ENCODE results near the gene KLC1.
"Not testable (repeated sequence)": the region's sequence is repeated elsewhere in the genome, so short reads cannot be mapped to it uniquely, and the experiment has no call there.

KLC1 gene

GRCh38 chr14:103628684-103629502, at the start of gene KLC1:
Gene KLC1 (plus strand): TSS chr14:103629211. CDS start chr14:103654565, 25,354 bp downstream.
- DNase-seq (ENCODE audit: low spot score) = peak; percentile 70

GRCh38 chr14:103581206-103581605, 47.8 kb upstream of the KLC1 start:
- no peak for DNase-seq (ENCODE audit: low spot score)

GRCh38 chr14:103581954-103582703, 46.9 kb upstream of the KLC1 start:
- DNase-seq (ENCODE audit: low spot score) = no peak

GRCh38 chr14:103584326-103584915, 44.6 kb upstream of the KLC1 start:
- no peak for DNase-seq (ENCODE audit: low spot score)

- DNase-seq (ENCODE audit: low spot score) = no peak
Measured at GRCh38 chr14:103593577-103593976, 35.4 kb upstream of the KLC1 start.

- peak; percentile 42 for DNase-seq (ENCODE audit: low spot score)
Measured at GRCh38 chr14:103594265-103594664, 34.7 kb upstream of the KLC1 start.

DNA sequence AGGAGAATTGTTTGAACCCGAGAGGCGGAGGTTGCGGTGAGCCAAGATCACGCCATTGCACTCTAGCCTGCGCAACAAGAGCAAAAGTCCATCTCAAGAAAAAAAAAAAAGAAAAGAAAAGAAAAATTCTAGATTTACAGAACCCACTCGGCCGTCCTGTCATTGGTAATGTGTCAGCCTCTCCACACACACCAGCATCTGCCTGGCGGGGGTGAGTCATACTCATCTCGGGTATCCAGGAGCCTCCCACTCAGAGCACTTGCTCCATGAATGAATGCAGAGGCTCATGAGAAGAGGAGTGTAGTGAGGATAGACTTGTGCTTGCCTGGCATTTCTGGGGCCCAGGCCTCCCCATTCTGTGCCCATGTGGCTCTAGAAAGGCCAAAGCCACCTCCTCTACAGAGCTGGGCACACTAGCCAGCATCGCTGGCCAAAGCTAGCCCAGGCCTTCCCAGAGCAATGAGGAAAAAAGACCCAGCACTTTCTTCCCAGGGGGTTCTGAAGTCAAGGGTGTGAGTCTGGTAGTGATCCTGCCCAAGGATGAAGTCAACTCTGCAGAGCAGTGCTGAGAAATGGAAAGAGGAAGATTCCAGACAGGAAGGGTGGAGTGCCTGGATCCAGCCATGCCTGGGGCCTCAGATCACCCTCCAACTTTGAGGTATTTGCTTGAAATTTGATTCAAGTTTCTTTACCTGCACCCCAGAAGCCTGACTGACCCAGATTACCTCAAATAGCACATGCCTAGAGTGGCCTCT, 31.2 kb upstream of the KLC1 start:
- DNase-seq (ENCODE audit: low spot score) = peak; percentile 75

DNA sequence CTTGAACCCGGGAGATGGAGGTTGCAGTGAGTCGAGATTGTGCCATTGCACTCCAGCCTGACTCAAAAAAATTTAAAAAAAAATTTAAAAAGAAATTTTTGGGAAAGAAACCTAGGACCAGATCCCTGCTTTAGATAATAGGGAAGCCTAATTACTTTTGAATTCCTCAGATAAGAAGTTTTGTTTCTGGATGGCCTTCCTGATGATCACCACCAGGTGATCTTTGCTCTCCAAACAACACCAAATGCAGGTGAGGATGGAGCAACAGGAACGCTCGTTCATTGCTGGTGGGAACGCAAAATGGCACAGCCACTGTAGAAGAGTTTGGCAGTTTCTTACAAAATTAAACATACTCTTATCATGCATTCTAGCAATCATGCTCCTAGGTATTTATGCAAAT, 28.5 kb upstream of the KLC1 start:
- no peak for DNase-seq (ENCODE audit: low spot score)

DNA sequence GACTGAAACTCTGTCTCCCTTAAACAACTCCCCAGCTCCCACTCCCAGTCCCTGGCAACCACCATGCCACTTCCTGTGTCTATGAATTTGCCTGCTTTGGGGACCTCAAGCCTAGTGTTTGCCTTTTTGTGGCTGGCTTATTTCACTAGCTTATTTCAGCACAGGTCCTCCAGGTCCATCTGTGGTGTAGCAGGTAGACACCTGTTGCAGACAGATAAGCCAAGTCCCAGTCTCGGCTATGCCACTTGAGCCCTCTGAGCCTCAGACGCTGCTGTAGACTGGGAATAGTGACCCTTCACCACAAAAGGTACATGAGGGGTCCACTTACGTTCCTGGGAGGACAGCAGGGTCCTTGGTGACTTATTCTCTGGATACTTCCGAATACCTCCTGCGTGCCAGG, 24.4 kb upstream of the KLC1 start:
- no peak for DNase-seq (ENCODE audit: low spot score)

DNA sequence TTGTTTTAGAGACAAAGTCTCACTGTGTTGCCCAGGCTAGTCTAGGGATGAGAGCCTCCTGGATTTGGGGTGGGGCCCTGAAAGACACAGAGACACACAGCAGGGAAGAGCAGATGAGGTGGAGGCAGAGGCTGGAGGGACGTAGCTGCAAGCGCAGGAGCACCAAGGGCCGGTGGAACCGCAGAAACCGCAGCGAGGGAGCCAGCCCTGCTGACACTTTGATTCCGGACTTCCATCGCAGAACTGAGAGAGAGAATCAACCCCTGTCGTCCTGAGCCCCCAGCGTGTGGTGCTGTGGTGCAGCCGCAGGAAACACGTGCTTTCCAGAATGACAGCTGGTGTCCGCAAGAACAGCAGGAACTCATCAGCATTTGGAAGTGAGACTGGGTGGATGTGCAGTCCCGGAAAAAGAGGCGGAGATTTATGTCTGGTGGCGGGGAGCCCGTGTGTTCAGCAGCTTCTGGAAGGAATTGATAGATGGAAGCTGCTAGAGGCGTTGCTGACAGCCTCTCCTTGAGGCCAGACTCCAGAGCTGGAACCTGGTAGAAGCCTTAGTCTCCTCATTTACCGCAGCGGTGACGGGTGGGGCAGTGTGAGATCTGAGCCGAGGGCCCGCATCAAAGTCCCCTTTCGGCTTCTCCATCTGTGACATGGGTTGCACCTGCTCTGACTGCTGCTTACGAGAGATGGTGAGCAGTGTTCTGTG, 21.9 kb upstream of the KLC1 start:
- peak; percentile 71 for DNase-seq (ENCODE audit: low spot score)

GRCh38 chr14:103607822-103608221, 21.2 kb upstream of the KLC1 start:
- DNase-seq (ENCODE audit: low spot score) = no peak

GRCh38 chr14:103609081-103609480, 19.9 kb upstream of the KLC1 start:
- DNase-seq (ENCODE audit: low spot score) = not testable (repeated sequence)

DNA sequence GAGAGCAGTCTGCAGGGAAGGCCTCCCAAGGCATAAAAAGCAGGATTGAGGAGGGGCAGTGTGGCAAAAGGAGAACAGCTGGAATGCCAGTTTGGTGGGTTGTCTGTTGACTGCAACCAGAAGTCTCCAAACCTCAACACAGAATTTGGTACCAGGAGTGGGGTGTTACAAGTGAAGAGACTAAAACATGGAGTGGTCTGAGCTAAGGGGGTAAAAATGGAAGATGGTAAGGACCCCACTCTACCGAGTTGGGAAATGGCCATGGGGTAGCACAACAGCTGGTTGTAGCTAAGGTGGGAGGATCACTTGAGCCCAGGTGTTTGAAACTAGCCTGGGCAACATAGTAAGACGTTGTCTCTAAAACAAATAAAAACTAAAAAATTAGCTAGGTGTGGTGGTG, 17.8 kb upstream of the KLC1 start:
- no peak for DNase-seq (ENCODE audit: low spot score)

GRCh38 chr14:103613517-103613916, 15.5 kb upstream of the KLC1 start:
- DNase-seq (ENCODE audit: low spot score) = no peak

DNA sequence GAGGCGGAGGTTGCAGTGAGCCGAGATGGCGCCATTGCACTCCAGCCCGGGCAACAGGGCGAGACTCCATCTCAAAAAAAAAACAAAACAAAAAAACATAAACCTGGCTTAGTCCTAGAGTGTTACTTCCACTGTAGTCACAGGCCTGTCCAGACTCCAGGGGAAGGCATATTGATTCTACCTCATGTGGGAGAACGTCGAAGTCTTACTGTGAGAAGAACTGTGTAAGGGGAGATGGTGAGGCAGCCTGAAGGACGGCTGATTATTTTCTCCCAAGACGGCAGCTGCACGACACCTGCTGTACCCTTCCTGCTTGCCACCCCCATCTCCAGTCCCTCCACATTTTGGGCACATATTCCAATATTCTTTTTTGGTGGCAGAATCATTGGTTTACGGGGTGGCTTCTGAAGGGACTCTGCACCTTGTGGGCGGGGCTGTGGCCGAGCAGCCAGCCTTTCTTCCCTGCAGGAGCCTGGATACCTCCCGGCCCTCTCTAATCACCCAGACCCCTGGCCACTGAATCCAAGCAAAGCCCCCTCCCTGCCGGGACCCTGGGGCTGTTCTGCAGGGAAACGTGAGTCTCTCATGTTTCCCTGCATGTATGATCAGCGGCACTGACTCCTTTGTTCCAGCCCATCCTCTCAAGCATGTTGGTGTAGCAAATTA, 12.2 kb upstream of the KLC1 start:
- no peak for DNase-seq (ENCODE audit: low spot score)

GRCh38 chr14:103619057-103619456, 10.0 kb upstream of the KLC1 start:
- DNase-seq (ENCODE audit: low spot score) = peak; percentile 59

- no peak for DNase-seq (ENCODE audit: low spot score)
Measured at GRCh38 chr14:103621860-103622259, 7.2 kb upstream of the KLC1 start.

GRCh38 chr14:103623308-103623707, 5.7 kb upstream of the KLC1 start:
- DNase-seq (ENCODE audit: low spot score) = no peak

DNA sequence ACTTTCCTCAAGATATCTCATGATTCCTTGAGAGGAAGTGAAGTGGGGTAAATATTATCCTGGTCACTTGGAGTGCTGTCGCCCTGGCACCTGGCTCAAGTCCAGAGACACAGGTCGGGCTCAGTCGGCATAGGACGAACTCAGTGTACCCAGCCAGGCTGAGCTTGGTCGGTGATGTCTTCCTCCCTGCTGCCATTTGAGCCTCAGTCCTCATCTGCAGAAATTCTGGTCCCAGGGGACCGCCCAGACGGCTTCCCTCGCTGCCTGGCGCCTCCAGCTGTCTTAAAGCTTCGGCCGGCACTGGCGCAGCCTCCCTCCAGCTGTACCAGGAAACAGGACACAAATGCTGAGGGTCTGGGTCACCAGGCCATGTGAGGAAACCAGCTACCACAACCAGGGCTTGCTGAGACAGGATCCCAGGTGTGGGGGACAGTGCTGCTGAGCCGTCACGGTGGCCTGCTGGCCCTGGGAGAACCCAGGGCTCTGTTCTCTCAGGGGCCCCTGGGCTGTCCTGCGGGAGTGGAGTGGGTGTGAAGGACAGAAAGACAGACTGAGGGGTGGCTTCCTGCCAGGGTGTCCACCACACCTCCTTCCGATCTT, 5.0 kb upstream of the KLC1 start:
- DNase-seq (ENCODE audit: low spot score) = peak; percentile 22

- peak; percentile 88 for DNase-seq (ENCODE audit: low spot score)
Measured at GRCh38 chr14:103624860-103625259, 4.2 kb upstream of the KLC1 start.

All from kidney tubule cell (primary cell).